Pulmonary artery endothelial cell (primary cell): ENCODE data around the gene PDCD5. TPM values are rescaled to one million over a fixed set of nuclear protein-coding genes. Genes with fewer than 3 reads are reported as not detected.

Experiments
- DNase-seq: peaks from one replicate; pipeline ENCODE4 v3.0.0-alpha.2; 2011; ENCODE audit warnings: low read depth, low spot score
- total RNA-seq: library from RNA; depleted of rRNA; stranded (reverse); fragments of >200 nt; gene quantifications from 2 replicates; pipeline ENCODE4 v1.2.3, GENCODE V29; 2014

Gene PDCD5
- total RNA-seq, 1 donor from 2014 or later: 147 TPM

GRCh38 chr19:32630338-32630737, 49.3 kb downstream of the PDCD5 start:
- no peak for DNase-seq

- no peak for DNase-seq
Observed at GRCh38 chr19:32631381-32631780, 50.4 kb downstream of the PDCD5 start.

Other genes starting within 250 kb of the PDCD5 start
- gene ZNF507, start 235.6 kb upstream of the PDCD5 start, total RNA-seq: 12.9 and 16.6 TPM in 2 replicates
- gene DPY19L3, start 175.4 kb upstream of the PDCD5 start, total RNA-seq: 22.2 and 22.7 TPM in 2 replicates
- 39.1 and 54.4 TPM in 2 replicates for gene ANKRD27, start 94.0 kb downstream of the PDCD5 start, total RNA-seq
- gene RGS9BP, start 94.7 kb downstream of the PDCD5 start, total RNA-seq: 0.26 and 0.42 TPM in 2 replicates
- 9.5 and 9.8 TPM in 2 replicates for gene NUDT19, start 110.6 kb downstream of the PDCD5 start, total RNA-seq
- gene TDRD12, start 138.6 kb downstream of the PDCD5 start, total RNA-seq: 0.07 and 0.40 TPM in 2 replicates